ENCODE measurements around the gene AASDH. TPM values are rescaled to one million over a fixed set of nuclear protein-coding genes. Genes with fewer than 3 reads are reported as not detected.

AASDH gene
- total and polyA plus RNA-seq, 2 of the 4 experiments (the other 2 are of a cell fraction) = 4.7 to 12.0 TPM

GRCh38 chr4:56430203-56430602 is 42.9 kb upstream of the AASDH start:
- no peak overlapping the region for H3K4ac ChIP-seq (ENCODE audit: low read depth, low read length)
- CTCF ChIA-PET = interaction anchor here (0.5 kb wide), 1 partner anchor 8 kb away, joined by 3 read pairs; no protein-coding TSS in a partner anchor
- no peak overlapping the region for H2AK9ac ChIP-seq (replicated peaks; ENCODE audit: low read depth, low read length, poor library complexity)
- no peaks in the 10 kb centered on the region for H3K27me3 ChIP-seq (ENCODE audit: control insufficient read depth, insufficient read depth, low read length)
- H2BK5ac ChIP-seq (ENCODE audit: low read depth, low read length, poor library complexity, severe bottlenecking) = no peak overlapping the region
- no peak overlapping the region for H2AK5ac ChIP-seq (ENCODE audit: low read depth, low read length)
- H3K79me1 ChIP-seq (ENCODE audit: low read depth in 1 of 2, low read length in 2 of 2) = peaks cover 6 to 35% of the 10 kb centered on the region in 2 experiments
- H3K4me1 ChIP-seq (ENCODE audit: control insufficient read depth, insufficient read depth, low read length) = no peaks in the 10 kb centered on the region
- no peaks in the 10 kb centered on the region for H3K9me1 ChIP-seq (ENCODE audit: insufficient read depth, low read length)
- H3K36me3 ChIP-seq (ENCODE audit: control insufficient read depth, insufficient read depth, low read length) = no peaks in the 10 kb centered on the region
- no peaks in the 10 kb centered on the region; the same call in none of the 2 replicates for H4K20me1 ChIP-seq (ENCODE audit: insufficient read depth, low read length)
- no CpG with 5 or more reads among the region's 2 CpGs for whole genome bisulfite sequencing, 2 experiments (ENCODE audit: extremely low coverage in 2 of 2, insufficient read length in 1 of 2)
- TF ChIP-seq MAZ (IDR thresholded peaks at IDR 0.05; ENCODE audit: borderline replicate concordance, low read depth, low read length) (no peak), FOS (IDR thresholded peaks at IDR 0.05; ENCODE audit: low read depth, low read length) (no peak), RCOR1 (IDR thresholded peaks at IDR 0.05; ENCODE audit: insufficient replicate concordance, low read length) (no peak), BHLHE40 (IDR thresholded peaks at IDR 0.05; ENCODE audit: low read depth, low read length) (no peak), MAFK (IDR thresholded peaks at IDR 0.05; ENCODE audit: low read depth, low read length) (no peak)
- no peak overlapping the region for H2BK120ac ChIP-seq (ENCODE audit: low read depth, low read length)
- H4K5ac ChIP-seq (ENCODE audit: low read depth, low read length) = no peak overlapping the region
- no peak overlapping the region for H3K18ac ChIP-seq (ENCODE audit: low read depth, low read length)
- H3K9ac ChIP-seq (ENCODE audit: low read depth, low read length) = no peak overlapping the region
- no TSS peak for BruUV-seq (replicated peaks)
- H3K9me3 ChIP-seq (ENCODE audit: control insufficient read depth, insufficient read depth, low read length) = no peaks in the 10 kb centered on the region
- H3K23ac ChIP-seq (ENCODE audit: low read depth, low read length) = no peak overlapping the region
- H2AFZ ChIP-seq (replicated peaks; ENCODE audit: low read length, poor library complexity) = no peak overlapping the region
- ATAC-seq (ENCODE audit: low read depth) (no peak), DNase-seq (no peak)
- no peak overlapping the region for H3K4me2 ChIP-seq (ENCODE audit: low read depth, low read length)
- H3K56ac ChIP-seq (ENCODE audit: extremely low read depth, insufficient read depth, low read length) = no peak overlapping the region
- no peak overlapping the region for H3K14ac ChIP-seq (replicated peaks; ENCODE audit: low read depth, low read length)
- dilution Hi-C loops (cut with HindIII; ENCODE audit: low sequenced_read_pairs, unreplicated experiment) (no loop called here), intact Hi-C loops (cut with micrococcal nuclease) (no loop called here), in situ Hi-C loops (cut with MboI; ENCODE audit: low sequenced_read_pairs) (no loop called here)
- H3K4me3 ChIP-seq (ENCODE audit: insufficient read depth, low read depth, low read length) = no peak overlapping the region
- no peak overlapping the region for H4K8ac ChIP-seq (ENCODE audit: low read depth in 2 of 2, low read length in 2 of 2)
- no peak overlapping the region for H3K27ac ChIP-seq (ENCODE audit: insufficient read depth, low read length)
- POLR2A ChIA-PET (ENCODE audit: unreplicated experiment) = no interaction called here
- H4K91ac ChIP-seq (ENCODE audit: insufficient read depth, low read depth, low read length) = no peak overlapping the region
- no peak overlapping the region for H2BK20ac ChIP-seq (ENCODE audit: low read depth, low read length)
- H2BK15ac ChIP-seq (ENCODE audit: low read depth, low read length) = no peak overlapping the region

All from IMR-90 (cell line).